HepG2 (cell line): Measurements from ENCODE around the gene TMEM9. TPM values are rescaled to one million over a fixed set of nuclear protein-coding genes. Genes with fewer than 3 reads are reported as not detected.
A peak's percentile ranks its signal among the peaks of the same experiment; 100 is the strongest.

ENCODE experiments used
- HNF1B ChIP-seq: sonication (generic); formaldehyde crosslinking; IDR thresholded peaks from 2 replicates; pipeline ENCODE4 v1.5.1; 2020; ENCODE audit warnings: mild to moderate bottlenecking, moderate library complexity, missing genetic modification reagents
- JDP2 ChIP-seq: sonication (generic); formaldehyde crosslinking; IDR thresholded peaks from 2 replicates; pipeline ENCODE4 v1.8.1; 2022; ENCODE audit warnings: missing genetic modification reagents, borderline replicate concordance
- RBM22 ChIP-seq: fragments of 200-400 bp; formaldehyde crosslinking; optimal IDR thresholded peaks from 2 replicates; pipeline ENCODE3; 2017; ENCODE audit warnings: mild to moderate bottlenecking, low read length, moderate library complexity
- XBP1 ChIP-seq: sonication (generic); formaldehyde crosslinking; IDR thresholded peaks from 2 replicates; pipeline ENCODE4 v1.5.0; 2020; ENCODE audit warnings: missing genetic modification reagents
- ZIK1 ChIP-seq: sonication (generic); formaldehyde crosslinking; IDR thresholded peaks from 2 replicates; pipeline ENCODE4 v1.5.0; 2020; ENCODE audit warnings: mild to moderate bottlenecking, low read depth, missing genetic modification reagents, borderline replicate concordance
- ZNF124 ChIP-seq: sonication (generic); formaldehyde crosslinking; IDR thresholded peaks from 2 replicates; pipeline ENCODE4 v1.4.0; 2020; ENCODE audit warnings: missing genetic modification reagents
- ZNF326 ChIP-seq: sonication (generic); formaldehyde crosslinking; IDR thresholded peaks from 2 replicates; pipeline ENCODE4 v1.4.0; 2020; ENCODE audit warnings: missing genetic modification reagents, borderline replicate concordance
- ZNF557 ChIP-seq: sonication (generic); formaldehyde crosslinking; IDR thresholded peaks from 2 replicates; pipeline ENCODE4 v1.4.0; 2020; ENCODE audit warnings: missing genetic modification reagents
- ZNF710 ChIP-seq: sonication (generic); formaldehyde crosslinking; IDR thresholded peaks from 2 replicates; pipeline ENCODE4 v1.5.0; 2020; ENCODE audit warnings: mild to moderate bottlenecking, missing genetic modification reagents, borderline replicate concordance
- ZNF749 ChIP-seq: sonication (generic); formaldehyde crosslinking; IDR thresholded peaks from 2 replicates; pipeline ENCODE4 v1.8.0; 2022; ENCODE audit warnings: mild to moderate bottlenecking, missing genetic modification reagents, moderate library complexity, borderline replicate concordance
- ZNF781 ChIP-seq: sonication (generic); formaldehyde crosslinking; IDR thresholded peaks from 2 replicates; pipeline ENCODE4 v1.5.1; 2020; ENCODE audit warnings: borderline replicate concordance, mild to moderate bottlenecking, missing genetic modification reagents; ENCODE audit errors: not compliant biosample characterization
- ZNF784 ChIP-seq: sonication (generic); formaldehyde crosslinking; IDR thresholded peaks from 2 replicates; pipeline ENCODE4 v1.5.1; 2020; ENCODE audit warnings: missing genetic modification reagents, mild to moderate bottlenecking, borderline replicate concordance
- polyA plus RNA-seq, 8 experiments: library from polyadenylated mRNA; depleted of rRNA in 3 of 8; stranded (reverse) in 7 of 8; unstranded in 1 of 8; fragments of >200 nt; fragmentation: Illumina TruSeq in 4 of 8; extraction: Trizol in 4 of 8; gene quantifications; 2 replicates each; pipeline versions ENCODE4 v1.2.1 to v1.2.3, GENCODE V29; 2011 to 2016; ENCODE audit warnings: low read depth in 4 of 8, missing spikeins in 1 of 8, mixed read lengths in 1 of 8; ENCODE audit not compliant: insufficient read depth in 1 of 8
- total RNA-seq, 5 experiments: library from RNA; depleted of rRNA; stranded (reverse); fragments of >200 nt; fragmentation: Illumina TruSeq; extraction: Trizol; gene quantifications; 2 replicates each; pipeline ENCODE4 v1.2.3, GENCODE V29; 2016; ENCODE audit warnings: low read depth in 1 of 5
- TF ChIP-seq, protein P1 (sequence below): sonication (generic); formaldehyde crosslinking; IDR thresholded peaks from 2 replicates; pipeline ENCODE4 v1.5.1; 2020; ENCODE audit warnings: missing genetic modification reagents, mild to moderate bottlenecking, borderline replicate concordance

Gene TMEM9
- total and polyA plus RNA-seq, 2 of the 13 experiments (the other 11 are each of a cell fraction or from before 2014, with no cell fraction given) = 60.9 to 102 TPM

DNA sequence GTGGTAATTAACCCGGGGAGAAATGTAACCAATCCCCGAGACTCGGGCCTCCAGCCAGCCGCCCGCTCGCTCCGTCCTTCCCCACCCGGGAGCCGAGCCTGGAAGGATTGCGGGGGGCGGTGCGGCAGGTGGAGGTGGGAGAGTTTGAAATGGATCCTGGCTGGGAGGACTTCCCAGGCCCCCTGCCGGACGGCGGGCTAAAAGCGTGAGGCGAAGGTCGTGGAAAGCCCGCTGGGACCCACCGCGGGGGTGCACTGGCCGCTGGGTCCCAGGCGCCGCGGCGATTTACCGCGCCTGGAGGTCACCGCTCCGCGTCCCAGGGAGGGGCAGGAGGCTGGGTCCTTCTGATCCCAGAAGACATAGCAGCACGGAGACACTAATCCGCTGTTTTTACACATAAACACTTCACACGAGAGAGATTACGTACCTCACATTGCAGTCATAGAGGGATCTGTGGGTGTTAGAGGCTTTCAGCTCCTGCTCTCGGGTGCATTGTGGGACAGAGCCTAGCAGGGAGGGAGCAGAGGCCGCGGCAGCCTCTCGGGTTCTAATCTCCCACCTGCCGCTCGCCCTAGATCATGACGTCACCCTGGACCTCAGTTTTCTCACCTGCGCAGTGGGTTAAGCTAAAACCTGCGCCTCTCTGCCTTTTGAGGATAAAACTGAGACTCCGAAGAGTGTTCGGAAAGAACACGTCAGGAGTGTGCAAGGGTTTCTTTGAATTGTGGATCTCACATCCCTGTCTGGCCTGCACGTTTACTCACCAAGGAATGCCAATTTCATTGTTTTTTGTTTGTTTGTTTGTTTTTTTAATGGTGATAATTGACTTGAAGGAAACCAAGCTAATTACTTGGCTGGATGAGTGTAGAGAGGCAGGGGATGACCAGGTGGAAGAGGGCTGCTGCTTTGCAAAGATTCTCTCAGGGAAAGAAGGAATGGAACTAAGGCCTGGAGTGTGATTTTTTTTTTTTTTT, 17.1 kb upstream of the TMEM9 start (continued):
- TF ChIP-seq ZNF326 (CRISPR knock-in tag) = no peak
- TF ChIP-seq ZNF557 (CRISPR knock-in tag) = no peak
- TF ChIP-seq ZNF749 (CRISPR knock-in tag) = no peak
- TF ChIP-seq RBM22 = no peak
- no peak for TF ChIP-seq XBP1
- TF ChIP-seq ZNF710 (CRISPR knock-in tag) = no peak
- TF ChIP-seq HNF1B (CRISPR knock-in tag) = no peak
- TF ChIP-seq ZNF784 (CRISPR knock-in tag) = no peak
- TF ChIP-seq ZNF781 = no peak
- TF ChIP-seq JDP2 (CRISPR knock-in tag) = no peak
- TF ChIP-seq ZIK1 = no peak
- peak; percentile 16; the same call in 1 of the 2 replicates for TF ChIP-seq ZNF124
- TF ChIP-seq, protein P1, sequence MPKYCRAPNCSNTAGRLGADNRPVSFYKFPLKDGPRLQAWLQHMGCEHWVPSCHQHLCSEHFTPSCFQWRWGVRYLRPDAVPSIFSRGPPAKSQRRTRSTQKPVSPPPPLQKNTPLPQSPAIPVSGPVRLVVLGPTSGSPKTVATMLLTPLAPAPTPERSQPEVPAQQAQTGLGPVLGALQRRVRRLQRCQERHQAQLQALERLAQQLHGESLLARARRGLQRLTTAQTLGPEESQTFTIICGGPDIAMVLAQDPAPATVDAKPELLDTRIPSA (CRISPR knock-in tag) = peak; percentile 82; the same call in 1 of the 2 replicates
